Gastroesophageal sphincter (tissue), 3 donors: ENCODE data around the gene CDHR4.
"Not testable (repeated sequence)": the region's sequence is repeated elsewhere in the genome, so short reads cannot be mapped to it uniquely, and the experiment has no call there.

Experiments used
- EP300 ChIP-seq: sonication (generic); formaldehyde crosslinking; IDR thresholded peaks from one replicate; pipeline ENCODE4 v1.6.1; 2017; ENCODE audit warnings: antibody characterized with exemption, mild to moderate bottlenecking
- POLR2A ChIP-seq, 2 donors: fragments of 450-650 bp; IDR thresholded peaks; one replicate each; pipeline ENCODE4 v1.6.1; 2017; ENCODE audit warnings: antibody characterized with exemption in 2 of 2, mild to moderate bottlenecking in 2 of 2, moderate library complexity in 1 of 2
- POLR2AphosphoS5 ChIP-seq: sonication (generic); formaldehyde crosslinking; IDR thresholded peaks from one replicate; pipeline ENCODE4 v1.6.1; 2017; ENCODE audit warnings: antibody characterized with exemption
- TF ChIP-seq, protein P1 (sequence below), 4 experiments: fragments of 200-600 bp in 2 of 4; fragments of 450-650 bp in 2 of 4; sonication (generic) in 1 of 4; IDR thresholded peaks; one replicate each; pipeline ENCODE4 v1.5.1; 2017 to 2019; ENCODE audit warnings: antibody characterized with exemption in 4 of 4, mild to moderate bottlenecking in 2 of 4, moderate library complexity in 2 of 4

DNA sequence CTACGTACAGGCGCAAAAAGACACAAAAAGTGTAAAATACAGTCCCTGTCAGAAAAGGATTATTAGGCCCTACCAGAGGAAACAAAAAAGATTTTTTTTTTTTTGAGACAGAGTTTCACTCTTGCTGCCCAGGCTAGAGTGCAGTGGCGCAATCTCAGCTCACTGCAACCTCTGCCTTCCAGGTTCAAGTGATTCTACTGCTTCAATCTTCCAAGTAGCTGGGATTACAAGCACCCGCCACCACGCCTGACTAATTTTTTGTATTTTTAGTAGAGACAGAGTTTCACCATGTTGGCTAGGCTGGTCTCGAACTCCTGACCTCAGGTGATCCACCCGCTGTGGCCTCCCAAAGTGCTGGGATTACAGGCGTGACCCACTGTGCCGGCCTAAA is 18.7 kb downstream of the CDHR4 start:
- TF ChIP-seq POLR2A (IDR thresholded peaks at IDR 0.05); EP300; POLR2AphosphoS5: not testable (repeated sequence)
- TF ChIP-seq, protein P1, sequence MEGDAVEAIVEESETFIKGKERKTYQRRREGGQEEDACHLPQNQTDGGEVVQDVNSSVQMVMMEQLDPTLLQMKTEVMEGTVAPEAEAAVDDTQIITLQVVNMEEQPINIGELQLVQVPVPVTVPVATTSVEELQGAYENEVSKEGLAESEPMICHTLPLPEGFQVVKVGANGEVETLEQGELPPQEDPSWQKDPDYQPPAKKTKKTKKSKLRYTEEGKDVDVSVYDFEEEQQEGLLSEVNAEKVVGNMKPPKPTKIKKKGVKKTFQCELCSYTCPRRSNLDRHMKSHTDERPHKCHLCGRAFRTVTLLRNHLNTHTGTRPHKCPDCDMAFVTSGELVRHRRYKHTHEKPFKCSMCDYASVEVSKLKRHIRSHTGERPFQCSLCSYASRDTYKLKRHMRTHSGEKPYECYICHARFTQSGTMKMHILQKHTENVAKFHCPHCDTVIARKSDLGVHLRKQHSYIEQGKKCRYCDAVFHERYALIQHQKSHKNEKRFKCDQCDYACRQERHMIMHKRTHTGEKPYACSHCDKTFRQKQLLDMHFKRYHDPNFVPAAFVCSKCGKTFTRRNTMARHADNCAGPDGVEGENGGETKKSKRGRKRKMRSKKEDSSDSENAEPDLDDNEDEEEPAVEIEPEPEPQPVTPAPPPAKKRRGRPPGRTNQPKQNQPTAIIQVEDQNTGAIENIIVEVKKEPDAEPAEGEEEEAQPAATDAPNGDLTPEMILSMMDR (IDR thresholded peaks at IDR 0.05), result not testable (repeated sequence)
